Vagina (tissue), 2 donors: Measurements from ENCODE around the gene PHC2.

Experiments
- POLR2AphosphoS5 ChIP-seq, 2 donors: sonication (generic); formaldehyde crosslinking; IDR thresholded peaks; one replicate each; pipeline ENCODE4 v1.9.0; 2017; ENCODE audit warnings: antibody characterized with exemption in 2 of 2, mild to moderate bottlenecking in 2 of 2, low read depth in 1 of 2; ENCODE audit not compliant: insufficient read depth in 1 of 2
- TF ChIP-seq, protein P1 (sequence below), 3 experiments: fragments of 450-650 bp in 2 of 3; fragments of 200-600 bp in 1 of 3; sonication (generic) in 1 of 3; IDR thresholded peaks; one replicate each; pipeline ENCODE4 v1.5.1; 2017 to 2019; ENCODE audit warnings: antibody characterized with exemption in 3 of 3, mild to moderate bottlenecking in 2 of 3, moderate library complexity in 2 of 3

DNA sequence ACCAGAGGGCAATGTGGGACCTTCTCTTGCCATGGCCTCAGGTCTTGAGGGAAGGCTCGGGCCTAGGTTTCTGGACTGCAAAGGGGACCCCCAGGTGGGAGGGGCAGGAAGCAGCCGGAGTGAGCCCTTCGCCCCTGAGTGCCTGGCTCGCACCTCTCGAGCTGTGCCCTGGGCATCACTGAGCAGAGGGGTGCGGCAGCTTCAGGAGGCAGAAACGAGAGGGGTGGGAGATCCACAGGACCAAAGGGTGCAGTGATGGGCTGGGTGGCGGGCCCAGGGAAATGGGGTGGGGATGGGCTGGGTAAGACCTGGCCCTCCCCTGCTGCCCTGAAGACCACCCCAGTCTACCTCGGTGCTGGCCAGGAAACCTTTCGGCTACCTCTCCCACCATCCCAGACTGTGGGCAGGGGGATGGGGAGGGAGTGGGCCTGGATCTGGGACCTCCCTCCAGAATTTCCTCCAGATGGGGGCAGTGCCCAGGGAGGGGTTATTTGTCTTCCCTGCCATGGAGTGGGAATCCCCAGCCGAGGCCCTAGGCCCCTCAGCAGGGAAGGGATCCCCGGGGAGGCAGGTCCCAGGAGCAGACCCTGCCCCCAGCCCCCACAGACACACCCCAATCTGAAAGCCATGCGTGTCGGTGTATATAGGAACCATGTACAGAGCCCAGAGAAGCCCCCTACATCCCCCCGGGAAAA lies 131.3 kb downstream of the PHC2 start:
- TF ChIP-seq, protein P1, sequence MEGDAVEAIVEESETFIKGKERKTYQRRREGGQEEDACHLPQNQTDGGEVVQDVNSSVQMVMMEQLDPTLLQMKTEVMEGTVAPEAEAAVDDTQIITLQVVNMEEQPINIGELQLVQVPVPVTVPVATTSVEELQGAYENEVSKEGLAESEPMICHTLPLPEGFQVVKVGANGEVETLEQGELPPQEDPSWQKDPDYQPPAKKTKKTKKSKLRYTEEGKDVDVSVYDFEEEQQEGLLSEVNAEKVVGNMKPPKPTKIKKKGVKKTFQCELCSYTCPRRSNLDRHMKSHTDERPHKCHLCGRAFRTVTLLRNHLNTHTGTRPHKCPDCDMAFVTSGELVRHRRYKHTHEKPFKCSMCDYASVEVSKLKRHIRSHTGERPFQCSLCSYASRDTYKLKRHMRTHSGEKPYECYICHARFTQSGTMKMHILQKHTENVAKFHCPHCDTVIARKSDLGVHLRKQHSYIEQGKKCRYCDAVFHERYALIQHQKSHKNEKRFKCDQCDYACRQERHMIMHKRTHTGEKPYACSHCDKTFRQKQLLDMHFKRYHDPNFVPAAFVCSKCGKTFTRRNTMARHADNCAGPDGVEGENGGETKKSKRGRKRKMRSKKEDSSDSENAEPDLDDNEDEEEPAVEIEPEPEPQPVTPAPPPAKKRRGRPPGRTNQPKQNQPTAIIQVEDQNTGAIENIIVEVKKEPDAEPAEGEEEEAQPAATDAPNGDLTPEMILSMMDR (IDR thresholded peaks at IDR 0.05): no peak
- TF ChIP-seq POLR2AphosphoS5 (IDR thresholded peaks at IDR 0.05; ENCODE audit: insufficient read depth in 1 of 2, low read depth in 1 of 2): no peak
